AG04450 (cell line): ENCODE results near the gene LPCAT1. TPM values are rescaled to one million over a fixed set of nuclear protein-coding genes. Genes with fewer than 3 reads are reported as not detected.

ENCODE experiments used
- CTCF ChIA-PET: fragments of 300-600, 350-600 bp; formaldehyde crosslinking; extraction: SDS; loops from one replicate; lab custom pipeline; 2022; ENCODE audit warnings: antibody characterized with exemption, inconsistent platforms; lab: Charles Lee
- POLR2A ChIA-PET: fragments of 350-600 bp; formaldehyde crosslinking; extraction: SDS; loops from one replicate; lab custom pipeline; 2021; ENCODE audit warnings: antibody characterized with exemption, inconsistent platforms; lab: Yijun Ruan, JAX
- DNase-seq: peaks from one replicate; pipeline ENCODE4 v3.0.0-alpha.2; 2011; ENCODE audit warnings: low read depth, low spot score
- H3K27ac ChIP-seq: one replicate; pipeline ENCODE4 v1.5.1; 2012; ENCODE audit warnings: low read depth, low read length, control low read depth
- H3K27me3 ChIP-seq: one replicate; pipeline ENCODE4 v1.6.0; 2012; ENCODE audit warnings: low read length; ENCODE audit not compliant: control insufficient read depth, insufficient read depth
- H3K4me3 ChIP-seq: 2 replicates; pipeline ENCODE4 v1.5.1; 2011; ENCODE audit warnings: mild to moderate bottlenecking, low read depth, low read length, control low read depth
- H3K9me3 ChIP-seq: 2 replicates; pipeline ENCODE4 v1.5.1; 2012; ENCODE audit warnings: low read length; ENCODE audit not compliant: control insufficient read depth, insufficient read depth
- polyA plus RNA-seq: library from polyadenylated mRNA; depleted of rRNA; stranded (reverse); fragments of >200 nt; gene quantifications from 2 replicates; pipeline ENCODE4 v1.2.3, GENCODE V29; 2011
- TF ChIP-seq, protein P1 (sequence below): IDR thresholded peaks from 2 replicates; pipeline ENCODE4 v1.5.1; 2011; ENCODE audit warnings: low read depth, low read length, control low read depth, inconsistent platforms

Gene LPCAT1
- polyA plus RNA-seq, 1 experiment: 23.4 TPM

DNA sequence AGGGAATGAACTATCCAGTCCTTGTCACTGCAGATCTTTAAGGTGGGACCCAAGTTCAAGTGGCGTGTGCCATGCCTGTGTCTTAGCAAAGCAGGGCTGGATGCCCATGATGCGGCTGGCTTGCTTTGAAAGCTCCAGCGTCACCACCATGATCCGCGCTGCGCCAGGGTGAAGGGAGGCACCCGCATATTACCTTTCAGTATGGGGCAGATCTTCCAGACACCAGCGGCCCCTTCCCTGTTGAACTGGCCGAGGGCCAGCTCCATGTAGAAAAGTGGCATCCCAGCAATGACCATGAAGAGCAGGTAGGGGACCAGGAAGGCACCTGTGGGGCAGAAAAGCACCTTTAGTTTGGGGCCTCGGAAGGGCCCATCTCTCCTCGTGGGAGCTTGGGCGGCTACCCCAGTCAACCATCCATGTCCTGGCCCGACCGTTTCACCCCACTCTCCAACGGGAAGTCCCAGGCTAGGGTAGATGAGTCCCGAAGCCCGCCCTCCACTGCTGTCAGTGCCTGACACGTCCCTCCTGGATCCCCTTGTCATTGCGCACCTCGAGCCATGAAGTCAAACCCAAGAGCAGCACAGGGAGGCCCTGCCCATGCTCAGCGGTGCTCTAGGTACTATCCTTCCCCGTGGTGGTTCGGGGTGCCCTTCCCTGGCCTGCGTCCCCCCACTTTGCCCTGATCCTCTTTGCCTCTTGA, 82.4 kb downstream of the LPCAT1 start:
- TF ChIP-seq, protein P1, sequence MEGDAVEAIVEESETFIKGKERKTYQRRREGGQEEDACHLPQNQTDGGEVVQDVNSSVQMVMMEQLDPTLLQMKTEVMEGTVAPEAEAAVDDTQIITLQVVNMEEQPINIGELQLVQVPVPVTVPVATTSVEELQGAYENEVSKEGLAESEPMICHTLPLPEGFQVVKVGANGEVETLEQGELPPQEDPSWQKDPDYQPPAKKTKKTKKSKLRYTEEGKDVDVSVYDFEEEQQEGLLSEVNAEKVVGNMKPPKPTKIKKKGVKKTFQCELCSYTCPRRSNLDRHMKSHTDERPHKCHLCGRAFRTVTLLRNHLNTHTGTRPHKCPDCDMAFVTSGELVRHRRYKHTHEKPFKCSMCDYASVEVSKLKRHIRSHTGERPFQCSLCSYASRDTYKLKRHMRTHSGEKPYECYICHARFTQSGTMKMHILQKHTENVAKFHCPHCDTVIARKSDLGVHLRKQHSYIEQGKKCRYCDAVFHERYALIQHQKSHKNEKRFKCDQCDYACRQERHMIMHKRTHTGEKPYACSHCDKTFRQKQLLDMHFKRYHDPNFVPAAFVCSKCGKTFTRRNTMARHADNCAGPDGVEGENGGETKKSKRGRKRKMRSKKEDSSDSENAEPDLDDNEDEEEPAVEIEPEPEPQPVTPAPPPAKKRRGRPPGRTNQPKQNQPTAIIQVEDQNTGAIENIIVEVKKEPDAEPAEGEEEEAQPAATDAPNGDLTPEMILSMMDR: no peak
- DNase-seq: no peak
- Histone ChIP-seq H3K27me3 (peaks cover 40% of the 10 kb centered on the region), H3K27ac (no peak overlapping the region), H3K9me3 (peaks cover 10% of the 10 kb centered on the region; the same call in 1 of the 2 replicates), H3K4me3 (no peak overlapping the region)
- ChIA-PET CTCF (no interaction called here), POLR2A (no interaction called here)

DNA sequence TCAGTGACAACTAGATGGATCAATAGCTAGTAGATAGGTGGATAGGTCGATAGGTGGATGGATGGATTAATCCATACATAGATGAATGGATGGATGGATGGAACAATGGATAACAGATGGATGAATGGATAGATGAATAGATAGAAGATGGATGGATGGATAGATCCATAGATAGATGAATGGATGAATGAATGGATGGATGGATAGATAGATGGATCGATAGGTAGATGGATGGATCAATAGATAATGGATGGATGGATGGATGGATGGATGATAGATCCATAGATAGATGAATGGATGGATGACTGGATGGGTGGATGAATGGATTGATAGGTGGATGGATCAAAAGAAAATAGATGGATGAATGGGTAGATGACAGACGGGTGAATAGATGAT, 83.7 kb downstream of the LPCAT1 start:
- Histone ChIP-seq H3K4me3 (no peak overlapping the region), H3K27ac (no peak overlapping the region), H3K9me3 (peaks cover 14% of the 10 kb centered on the region; the same call in 1 of the 2 replicates), H3K27me3 (peaks cover 32% of the 10 kb centered on the region)
- no peak for DNase-seq
- ChIA-PET CTCF (no interaction called here), POLR2A (no interaction called here)
- TF ChIP-seq, protein P1: no peak

DNA sequence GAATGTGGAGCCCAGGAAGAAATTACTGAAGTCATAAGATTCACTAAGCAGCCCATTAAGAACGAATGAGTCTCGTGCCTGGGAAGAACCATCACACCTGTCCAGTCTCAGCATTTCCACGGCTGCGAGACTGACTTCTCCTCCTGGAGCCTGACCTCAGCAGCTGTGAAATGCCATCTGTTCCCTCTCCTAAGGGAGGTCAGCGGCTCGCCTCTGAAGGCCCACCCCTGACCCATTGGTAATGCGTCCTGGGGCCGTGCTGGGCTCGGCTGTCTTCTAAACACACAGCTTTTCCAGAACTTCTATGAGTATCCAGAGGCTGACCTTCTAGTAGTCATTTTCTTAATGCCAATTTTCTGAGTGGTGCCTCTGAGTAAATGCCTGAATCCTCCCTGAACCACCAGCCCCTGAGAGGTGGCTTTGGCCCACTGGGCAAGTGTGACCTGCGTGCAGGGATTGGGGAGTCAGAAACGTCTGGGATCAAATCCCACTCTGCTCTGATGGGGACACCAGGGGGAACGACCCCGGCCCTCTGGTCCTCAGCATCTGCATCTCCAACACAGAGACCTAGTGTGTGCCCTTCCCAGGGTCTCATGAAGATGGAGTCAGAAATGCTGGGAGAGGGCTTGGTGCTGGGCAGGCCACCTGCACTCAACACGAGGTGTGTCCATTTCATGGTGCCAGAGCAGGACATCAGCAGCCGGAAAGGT, 84.2 kb downstream of the LPCAT1 start:
- Histone ChIP-seq H3K4me3 (no peak overlapping the region), H3K27ac (no peak overlapping the region), H3K27me3 (peaks cover 27% of the 10 kb centered on the region), H3K9me3 (peaks cover 14% of the 10 kb centered on the region; the same call in 1 of the 2 replicates)
- DNase-seq: no peak
- ChIA-PET POLR2A (no interaction called here), CTCF (no interaction called here)
- TF ChIP-seq, protein P1: no peak

DNA sequence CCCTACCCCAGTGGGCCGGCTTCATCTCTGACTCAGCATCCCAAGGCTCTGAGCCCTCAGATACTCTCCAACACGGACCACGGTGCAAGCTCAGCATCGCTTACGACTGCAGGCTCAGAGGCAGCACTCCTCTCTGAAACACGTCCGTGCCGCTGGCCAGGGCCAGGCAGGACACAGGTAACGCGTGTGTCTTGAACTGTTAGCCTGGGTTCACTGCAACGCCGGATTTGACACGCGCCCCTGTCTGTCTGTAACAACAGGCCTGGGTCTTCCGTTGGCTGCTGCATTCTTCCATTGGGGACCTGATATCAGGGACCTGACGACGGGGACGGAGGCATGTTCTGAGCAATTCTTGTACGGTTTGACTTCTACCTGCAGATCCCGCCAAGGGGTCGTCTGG, 84.9 kb downstream of the LPCAT1 start:
- CTCF ChIA-PET: no interaction called here

More for the DNA sequence above, 84.9 kb downstream of the LPCAT1 start:
- TF ChIP-seq, protein P1: no peak
- no peak for DNase-seq
- no peak overlapping the region for H3K27ac ChIP-seq
- H3K27me3 ChIP-seq: peaks cover 20% of the 10 kb centered on the region
- POLR2A ChIA-PET: no interaction called here
- H3K9me3 ChIP-seq: peaks cover 15% of the 10 kb centered on the region
- H3K4me3 ChIP-seq: no peak overlapping the region
